GM10248 (cell line): ENCODE data around the gene PITPNC1.

Experiments used
- CTCF ChIA-PET: fragments of 300-600 bp; sonication (Branson Sonifier 250); formaldehyde crosslinking; extraction: SDS; loops from one replicate; lab custom pipeline; 2021; ENCODE audit warnings: antibody characterized with exemption; lab: Yijun Ruan, JAX
- POLR2A ChIA-PET: fragments of 350-650 bp; sonication (Branson Sonifier 250); formaldehyde crosslinking; extraction: SDS; loops from one replicate; lab custom pipeline; 2020; ENCODE audit warnings: antibody characterized with exemption; lab: Yijun Ruan, JAX
- DNase-seq: peaks from one replicate; pipeline ENCODE4 v3.0.0; 2012; ENCODE audit errors: extremely low spot score
- TF ChIP-seq, protein P1 (sequence below): IDR thresholded peaks from 2 replicates; pipeline ENCODE4 v1.5.1; 2012; ENCODE audit warnings: mild to moderate bottlenecking, low read depth; ENCODE audit errors: extremely low read depth, missing control alignments, control extremely low read depth

PITPNC1 gene

DNA sequence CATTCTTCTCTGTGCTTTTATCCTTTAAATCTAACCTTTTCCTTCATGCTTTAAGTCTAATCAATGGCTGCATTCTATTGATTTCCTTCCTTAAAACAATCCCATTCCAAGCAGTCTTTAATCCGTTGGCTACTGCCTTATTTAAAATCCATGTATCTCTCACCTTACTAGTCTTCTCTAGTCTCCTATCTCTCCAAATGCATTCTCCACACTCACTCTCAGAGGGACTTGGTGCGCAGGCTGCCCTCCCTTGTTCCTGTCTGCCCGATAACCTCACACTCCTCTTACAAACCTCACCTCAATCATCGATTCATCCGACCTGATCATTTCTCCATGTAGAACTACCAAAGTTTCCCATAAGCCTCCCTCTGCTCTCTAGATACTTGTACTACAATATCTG, 33.8 kb upstream of the PITPNC1 start:
- POLR2A ChIA-PET = interaction anchor here (0.7 to 0.9 kb wide), 2 partner anchors 8 to 475 kb away, joined by 6 read pairs; no protein-coding TSS in a partner anchor
- TF ChIP-seq, protein P1, sequence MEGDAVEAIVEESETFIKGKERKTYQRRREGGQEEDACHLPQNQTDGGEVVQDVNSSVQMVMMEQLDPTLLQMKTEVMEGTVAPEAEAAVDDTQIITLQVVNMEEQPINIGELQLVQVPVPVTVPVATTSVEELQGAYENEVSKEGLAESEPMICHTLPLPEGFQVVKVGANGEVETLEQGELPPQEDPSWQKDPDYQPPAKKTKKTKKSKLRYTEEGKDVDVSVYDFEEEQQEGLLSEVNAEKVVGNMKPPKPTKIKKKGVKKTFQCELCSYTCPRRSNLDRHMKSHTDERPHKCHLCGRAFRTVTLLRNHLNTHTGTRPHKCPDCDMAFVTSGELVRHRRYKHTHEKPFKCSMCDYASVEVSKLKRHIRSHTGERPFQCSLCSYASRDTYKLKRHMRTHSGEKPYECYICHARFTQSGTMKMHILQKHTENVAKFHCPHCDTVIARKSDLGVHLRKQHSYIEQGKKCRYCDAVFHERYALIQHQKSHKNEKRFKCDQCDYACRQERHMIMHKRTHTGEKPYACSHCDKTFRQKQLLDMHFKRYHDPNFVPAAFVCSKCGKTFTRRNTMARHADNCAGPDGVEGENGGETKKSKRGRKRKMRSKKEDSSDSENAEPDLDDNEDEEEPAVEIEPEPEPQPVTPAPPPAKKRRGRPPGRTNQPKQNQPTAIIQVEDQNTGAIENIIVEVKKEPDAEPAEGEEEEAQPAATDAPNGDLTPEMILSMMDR = no peak
- CTCF ChIA-PET = no interaction called here
- DNase-seq = no peak

DNA sequence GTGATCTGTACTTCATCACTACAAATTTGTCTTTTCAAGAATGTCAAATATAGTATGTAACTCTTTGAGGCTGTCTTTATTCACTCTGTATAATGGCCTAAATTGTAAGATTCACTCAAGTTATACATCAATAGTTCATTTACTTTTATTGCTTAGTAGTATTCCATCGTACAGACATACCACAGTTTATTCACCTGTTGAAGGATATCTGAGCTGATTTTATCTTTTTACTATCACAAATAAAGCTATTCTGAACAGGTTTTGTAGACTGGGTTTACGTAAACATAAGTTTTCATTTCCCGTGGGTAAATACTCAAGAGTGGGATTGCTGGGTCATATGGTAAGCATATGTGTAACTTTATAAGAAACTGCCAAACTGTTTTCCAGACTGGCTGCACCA, 29.3 kb upstream of the PITPNC1 start:
- CTCF ChIA-PET = interaction anchor here (1.1 to 2.2 kb wide), 3 partner anchors 12 to 357 kb away, joined by 3 to 5 read pairs (median 3); no protein-coding TSS in a partner anchor
- POLR2A ChIA-PET = no interaction called here
- TF ChIP-seq, protein P1 = no peak
- DNase-seq = no peak

DNA sequence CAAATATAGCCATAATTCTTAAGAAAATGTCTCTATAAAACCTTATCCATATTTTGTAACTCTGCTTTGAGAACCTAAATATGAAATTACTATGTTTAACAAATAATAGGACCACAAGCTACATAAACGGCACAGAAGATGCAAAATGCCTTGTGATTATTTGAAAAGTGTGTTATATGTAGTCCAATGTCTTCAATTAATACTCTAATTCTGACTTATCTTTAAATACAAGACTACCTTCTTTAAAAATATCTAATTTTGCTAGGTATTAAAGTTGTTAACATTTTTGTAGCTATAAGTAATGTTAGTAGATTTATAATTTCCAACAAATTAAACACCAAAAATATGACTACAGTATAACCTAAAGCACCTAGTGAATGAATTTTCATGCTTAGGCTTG, 27.7 kb upstream of the PITPNC1 start:
- ChIA-PET POLR2A (no interaction called here), CTCF (interaction anchor here (0.8 to 1.3 kb wide), 3 partner anchors 10 to 15 kb away, joined by 3 to 5 read pairs (median 5); no protein-coding TSS in a partner anchor)
- TF ChIP-seq, protein P1 = no peak
- no peak for DNase-seq

DNA sequence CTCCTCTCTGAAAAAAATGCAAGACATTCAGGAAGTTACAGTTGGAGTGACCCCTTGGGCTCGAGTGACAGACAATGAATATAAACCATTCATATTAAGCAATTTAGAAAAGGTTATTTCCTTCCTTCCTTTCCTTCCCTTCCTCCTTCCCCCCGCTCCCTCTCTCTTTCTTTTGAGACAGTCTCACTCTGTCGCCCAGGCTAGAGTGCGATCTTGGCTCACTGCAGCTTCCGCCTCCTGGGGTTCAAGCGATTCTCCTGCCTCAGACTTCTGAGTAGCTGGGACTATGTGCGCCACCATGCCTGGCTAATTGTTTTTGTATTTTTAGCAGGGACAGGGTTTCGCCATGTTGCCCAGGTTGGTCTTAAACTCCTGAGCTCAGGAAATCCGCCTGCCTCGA, 23.9 kb upstream of the PITPNC1 start:
- TF ChIP-seq, protein P1 = no peak
- ChIA-PET POLR2A (no interaction called here), CTCF (interaction anchor here (1.1 to 1.2 kb wide), 2 partner anchors 11 kb away, joined by 3 to 4 read pairs; no protein-coding TSS in a partner anchor)
- no peak for DNase-seq

DNA sequence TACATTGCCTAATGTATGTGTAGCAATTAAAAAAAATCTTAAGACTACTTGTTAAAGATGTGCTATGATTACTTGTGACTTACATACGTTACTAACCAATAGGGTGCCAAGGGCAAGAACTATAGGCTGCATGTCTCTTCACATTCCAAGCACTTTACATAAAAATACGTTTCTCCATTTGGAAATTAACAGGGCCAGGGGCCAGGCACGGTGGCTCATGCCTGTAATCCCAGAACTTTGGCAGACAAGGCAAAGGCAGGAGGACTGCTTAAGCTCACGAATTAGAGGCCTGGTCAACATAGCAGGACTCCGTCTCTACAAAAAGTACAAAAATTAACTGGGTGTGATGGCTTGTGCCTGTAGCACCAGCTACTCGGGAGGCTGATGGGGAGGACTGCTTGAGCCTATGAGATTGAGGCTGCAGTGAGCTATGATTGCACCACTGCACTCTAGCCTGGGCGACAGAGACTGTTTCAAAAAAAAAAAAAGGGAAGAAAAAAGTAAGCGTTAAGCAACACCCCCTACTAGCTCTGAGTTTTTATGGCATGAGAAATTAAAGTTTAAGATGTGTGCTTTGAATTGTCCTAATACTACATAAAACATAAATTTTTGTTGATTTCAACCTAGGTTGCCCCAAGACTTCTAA, 23.0 kb upstream of the PITPNC1 start:
- TF ChIP-seq, protein P1 = no peak
- ChIA-PET POLR2A (no interaction called here), CTCF (no interaction called here)
- DNase-seq = no peak

DNA sequence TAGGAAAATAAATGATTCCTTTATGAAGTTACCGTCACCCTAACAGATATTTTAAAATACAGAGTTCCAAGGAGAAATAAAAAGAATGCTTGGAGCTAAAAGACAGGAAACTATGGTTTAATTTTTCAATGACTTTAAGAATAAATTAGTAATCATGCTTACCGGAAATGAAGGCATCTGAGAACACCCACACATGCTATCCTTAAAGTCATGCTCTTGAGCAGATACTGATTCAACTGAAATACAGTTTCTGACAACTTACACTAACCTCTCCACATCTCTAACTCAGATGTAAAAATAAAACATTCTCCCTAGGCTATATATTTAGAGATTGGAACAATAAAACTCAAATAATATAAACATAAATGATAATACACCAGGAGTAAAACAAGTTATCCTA, 18.5 kb upstream of the PITPNC1 start:
- ChIA-PET CTCF (no interaction called here), POLR2A (interaction anchor here (0.5 to 0.7 kb wide), 2 partner anchors 132 to 358 kb away, joined by 3 to 6 read pairs; no protein-coding TSS in a partner anchor)
- DNase-seq = no peak
- TF ChIP-seq, protein P1 = no peak
